PC-9 (cell line): ENCODE measurements around the gene DRAM1. TPM values are rescaled to one million over a fixed set of nuclear protein-coding genes. Genes with fewer than 3 reads are reported as not detected.
"Not testable (repeated sequence)": the region's sequence is repeated elsewhere in the genome, so short reads cannot be mapped to it uniquely, and the experiment has no call there.

Source experiments
- BruUV-seq: library from RNA; stranded (reverse); fragments of 400-500 nt; replicated peaks from 2 replicates; lab custom pipeline; 2021; lab: Mats Ljungman, UMichigan
- CTCF ChIA-PET: fragments of 300-600 bp; sonication (Branson Sonifier 250); formaldehyde crosslinking; loops from one replicate; lab custom pipeline; 2022; ENCODE audit warnings: antibody characterized with exemption; lab: Charles Lee
- POLR2A ChIA-PET: fragments of 300-600 bp; sonication (Branson Sonifier 250); formaldehyde crosslinking; loops from one replicate; lab custom pipeline; 2022; ENCODE audit warnings: antibody characterized with exemption; ENCODE audit not compliant: unreplicated experiment; lab: Charles Lee
- DNase-seq, 2 experiments: peaks; one replicate each; pipeline versions ENCODE4 v3.0.0 to v3.0.0-alpha.2; 2015 to 2022; ENCODE audit warnings: mixed read lengths in 1 of 2
- H2AFZ ChIP-seq: fragments of 200-600 bp; sonication (generic); 2 replicates; pipeline ENCODE4 v1.8.1; 2017; ENCODE audit warnings: antibody characterized with exemption
- H3F3A ChIP-seq: fragments of 200-600 bp; sonication (generic); 2 replicates; pipeline ENCODE4 v1.8.1; 2017; ENCODE audit warnings: antibody characterized with exemption, mild to moderate bottlenecking, low read depth; ENCODE audit not compliant: insufficient read depth
- H3K27ac ChIP-seq: fragments of 200-600 bp; sonication (generic); 2 replicates; pipeline ENCODE4 v1.6.1; 2016; ENCODE audit warnings: mixed run types
- H3K27me3 ChIP-seq: fragments of 200-600 bp; sonication (generic); 2 replicates; pipeline ENCODE4 v1.6.1; 2016; ENCODE audit warnings: low read depth, mixed run types; ENCODE audit not compliant: insufficient read depth
- H3K36me3 ChIP-seq: fragments of 200-600 bp; sonication (generic); 2 replicates; pipeline ENCODE4 v1.6.1; 2016; ENCODE audit warnings: low read depth, mixed run types
- H3K4me1 ChIP-seq: fragments of 200-600 bp; sonication (generic); replicated peaks from 2 replicates; pipeline ENCODE4 v1.6.1; 2016; ENCODE audit warnings: mixed run types; ENCODE audit not compliant: insufficient read depth
- H3K4me2 ChIP-seq: fragments of 200-600 bp; sonication (generic); 2 replicates; pipeline ENCODE4 v1.6.1; 2017; ENCODE audit warnings: mixed run types
- H3K4me3 ChIP-seq: fragments of 200-600 bp; sonication (generic); 2 replicates; pipeline ENCODE4 v1.6.1; 2016; ENCODE audit warnings: mixed run types
- H3K79me2 ChIP-seq: fragments of 200-600 bp; sonication (generic); 2 replicates; pipeline ENCODE4 v1.6.1; 2017; ENCODE audit warnings: low read depth, mixed run types
- H3K9me2 ChIP-seq: fragments of 200-600 bp; sonication (generic); 2 replicates; pipeline ENCODE4 v1.8.1; 2017; ENCODE audit warnings: mild to moderate bottlenecking; ENCODE audit not compliant: insufficient read depth
- H3K9me3 ChIP-seq: fragments of 200-600 bp; sonication (generic); 2 replicates; pipeline ENCODE4 v1.8.1; 2016; ENCODE audit warnings: low read depth; ENCODE audit not compliant: insufficient read depth
- H4K20me1 ChIP-seq: fragments of 200-600 bp; sonication (generic); 2 replicates; pipeline ENCODE4 v1.8.1; 2017; ENCODE audit not compliant: insufficient read depth
- EZH2 ChIP-seq: fragments of 200-600 bp; sonication (generic); IDR thresholded peaks from 2 replicates; pipeline ENCODE4 v1.8.0; 2017; ENCODE audit warnings: antibody characterized with exemption, low read depth
- intact Hi-C: fragments of 100-400 bp; cut with micrococcal nuclease; formaldehyde crosslinking; loops from one replicate; pipeline ENCODE4 v1.10.0; 2022; ENCODE audit not compliant: unreplicated experiment
- total RNA-seq: library from RNA; stranded (reverse); gene quantifications from 2 replicates; pipeline ENCODE4 v1.2.3, GENCODE V29; 2021
- TF ChIP-seq, protein P1 (sequence below): fragments of 200-600 bp; sonication (generic); conservative IDR thresholded peaks from 2 replicates; pipeline ENCODE4 v1.6.1; 2017; ENCODE audit warnings: mixed run types, antibody characterized with exemption, mild to moderate bottlenecking, moderate library complexity

DRAM1 gene
- total RNA-seq, 1 experiment from 2014 or later, result 6.2 TPM

DNA sequence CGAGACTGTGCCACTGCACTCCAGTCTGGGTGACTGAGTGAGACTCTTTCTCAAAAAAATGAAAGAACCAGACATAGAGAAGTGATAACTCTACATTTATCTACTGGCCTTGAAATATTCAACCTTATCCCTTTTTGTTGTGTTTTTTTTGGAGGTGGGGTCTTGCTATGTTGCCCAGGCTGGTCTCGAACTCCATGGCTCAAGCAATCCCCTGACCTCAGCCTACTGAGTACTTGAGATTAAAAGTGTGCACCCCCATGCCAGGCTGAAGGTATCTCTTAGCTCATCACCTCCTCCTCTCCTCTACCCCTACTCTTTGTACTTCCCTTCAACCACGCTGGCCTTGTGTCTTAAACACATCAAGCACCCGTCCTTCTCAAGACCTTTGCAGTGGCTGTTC is 3.8 kb downstream of the DRAM1 start:
- Histone ChIP-seq H3K79me2 (no peaks in the 10 kb centered on the region), H3K4me2 (no peak overlapping the region), H3F3A (no peaks in the 10 kb centered on the region), H3K27ac (no peak overlapping the region), H3K9me2 (no peaks in the 10 kb centered on the region), H3K27me3 (no peaks in the 10 kb centered on the region), H3K36me3 (no peaks in the 10 kb centered on the region), H2AFZ (no peak overlapping the region), H3K4me1 (peaks cover 6% of the 10 kb centered on the region; the same call in 1 of the 2 replicates), H3K9me3 (no peaks in the 10 kb centered on the region), H4K20me1 (no peaks in the 10 kb centered on the region), H3K4me3 (no peak overlapping the region)
- intact Hi-C loops, result no loop called here
- POLR2A ChIA-PET, result interaction anchor here (0.8 kb wide), 1 partner anchor 13 kb away, joined by 6 read pairs; no protein-coding TSS in a partner anchor
- CTCF ChIA-PET, result no interaction called here
- BruUV-seq, result no TSS peak
- TF ChIP-seq, protein P1, sequence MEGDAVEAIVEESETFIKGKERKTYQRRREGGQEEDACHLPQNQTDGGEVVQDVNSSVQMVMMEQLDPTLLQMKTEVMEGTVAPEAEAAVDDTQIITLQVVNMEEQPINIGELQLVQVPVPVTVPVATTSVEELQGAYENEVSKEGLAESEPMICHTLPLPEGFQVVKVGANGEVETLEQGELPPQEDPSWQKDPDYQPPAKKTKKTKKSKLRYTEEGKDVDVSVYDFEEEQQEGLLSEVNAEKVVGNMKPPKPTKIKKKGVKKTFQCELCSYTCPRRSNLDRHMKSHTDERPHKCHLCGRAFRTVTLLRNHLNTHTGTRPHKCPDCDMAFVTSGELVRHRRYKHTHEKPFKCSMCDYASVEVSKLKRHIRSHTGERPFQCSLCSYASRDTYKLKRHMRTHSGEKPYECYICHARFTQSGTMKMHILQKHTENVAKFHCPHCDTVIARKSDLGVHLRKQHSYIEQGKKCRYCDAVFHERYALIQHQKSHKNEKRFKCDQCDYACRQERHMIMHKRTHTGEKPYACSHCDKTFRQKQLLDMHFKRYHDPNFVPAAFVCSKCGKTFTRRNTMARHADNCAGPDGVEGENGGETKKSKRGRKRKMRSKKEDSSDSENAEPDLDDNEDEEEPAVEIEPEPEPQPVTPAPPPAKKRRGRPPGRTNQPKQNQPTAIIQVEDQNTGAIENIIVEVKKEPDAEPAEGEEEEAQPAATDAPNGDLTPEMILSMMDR, result no peak
- TF ChIP-seq EZH2, result no peak
- DNase-seq, result no peak

DNA sequence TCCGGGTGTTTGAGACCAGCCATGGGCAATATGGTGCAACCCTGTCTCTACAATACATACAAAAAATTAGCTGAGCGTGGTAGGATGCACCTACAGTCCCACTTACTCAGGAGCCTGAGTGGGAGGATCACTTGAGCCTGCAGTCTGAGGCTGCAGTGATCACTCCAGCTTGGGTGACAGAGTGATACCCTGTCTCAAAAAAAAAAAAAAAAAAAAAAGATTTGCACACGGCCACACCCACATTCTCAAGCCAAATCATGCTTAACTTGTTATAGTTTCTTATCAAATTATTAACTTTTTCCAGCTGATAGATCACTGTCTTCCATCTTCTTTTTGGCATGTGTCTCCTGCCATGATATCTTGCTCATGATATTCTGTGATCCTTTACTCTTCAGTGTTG is 6.8 kb downstream of the DRAM1 start:
- Histone ChIP-seq H3K27me3 (no peaks in the 10 kb centered on the region), H2AFZ (no peak overlapping the region), H3K27ac (no peak overlapping the region), H3K9me2 (no peaks in the 10 kb centered on the region), H3K4me1 (no peaks in the 10 kb centered on the region), H4K20me1 (no peaks in the 10 kb centered on the region), H3K36me3 (no peaks in the 10 kb centered on the region), H3K79me2 (no peaks in the 10 kb centered on the region), H3F3A (no peaks in the 10 kb centered on the region), H3K4me3 (no peak overlapping the region), H3K9me3 (no peaks in the 10 kb centered on the region), H3K4me2 (no peak overlapping the region)
- ChIA-PET POLR2A (no interaction called here), CTCF (no interaction called here)
- no TSS peak for BruUV-seq
- intact Hi-C loops, result no loop called here
- no peak for DNase-seq
- TF ChIP-seq, protein P1, result no peak
- TF ChIP-seq EZH2, result no peak

DNA sequence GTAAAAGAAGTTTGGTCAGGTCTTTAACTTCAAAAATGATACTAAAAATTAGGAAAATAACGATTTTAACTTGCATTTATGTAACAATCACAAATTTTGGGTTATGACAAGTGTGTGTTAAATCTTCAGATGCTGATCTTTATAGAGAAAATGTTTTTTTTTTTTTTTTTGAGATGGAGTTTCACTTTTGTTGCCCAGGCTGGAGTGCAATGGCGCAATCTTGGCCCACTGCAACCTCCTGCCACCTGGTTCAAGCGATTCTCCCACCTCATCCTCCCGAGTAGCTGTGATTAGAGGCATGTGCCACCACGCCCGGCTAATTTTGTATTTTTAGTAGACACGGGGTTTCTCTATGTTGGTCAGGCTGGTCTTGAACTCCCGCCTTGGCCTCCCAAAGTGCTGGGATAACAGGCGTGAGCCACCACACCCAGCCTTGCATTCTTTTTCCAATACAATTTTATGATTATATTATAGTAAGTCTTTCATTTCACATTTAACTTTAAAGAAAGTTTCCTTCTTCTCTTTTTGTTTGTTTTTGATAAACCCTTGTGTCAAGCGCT is 7.5 kb downstream of the DRAM1 start:
- H3K4me1 ChIP-seq, DNase-seq, H3K4me2 ChIP-seq, H3K9me3 ChIP-seq, H3K4me3 ChIP-seq, H2AFZ ChIP-seq, H3K9me2 ChIP-seq, H3K27ac ChIP-seq, H3F3A ChIP-seq, intact Hi-C loops, H3K27me3 ChIP-seq, BruUV-seq, H3K79me2 ChIP-seq, H3K36me3 ChIP-seq, H4K20me1 ChIP-seq, CTCF ChIA-PET: not testable (repeated sequence)
- POLR2A ChIA-PET, result interaction anchor here (0.7 kb wide), 1 partner anchor 76 kb away, joined by 13 read pairs; no protein-coding TSS in a partner anchor
